GM21447 (cell line): ENCODE measurements around the gene ARIH1.

Experiments
- ATAC-seq: cut with Tn5 transposase; IDR thresholded peaks from one replicate; pipeline ENCODE4 v1.9.1; 2021; ENCODE audit not compliant: unreplicated experiment

The ARIH1 gene

DNA sequence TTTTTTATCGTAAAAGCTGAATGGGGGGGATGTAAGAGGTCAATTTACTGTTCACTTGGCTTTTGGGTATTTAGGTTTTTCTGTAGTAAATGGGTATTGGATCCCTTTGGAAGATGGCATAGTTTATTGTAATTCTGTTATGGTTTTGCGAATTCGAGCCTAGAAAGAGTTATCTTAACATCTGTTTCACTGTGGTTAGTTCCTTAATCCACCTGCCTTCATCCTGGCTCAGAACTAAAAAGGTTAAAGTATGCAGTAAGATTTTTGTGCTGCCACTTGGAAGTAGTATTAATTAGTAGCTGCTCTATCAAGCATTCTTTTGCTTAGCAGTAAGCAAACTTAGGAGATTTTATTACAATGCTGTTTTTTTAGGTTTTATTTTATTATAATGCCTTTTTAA is 62.4 kb downstream of the ARIH1 start:
- no peak for ATAC-seq

DNA sequence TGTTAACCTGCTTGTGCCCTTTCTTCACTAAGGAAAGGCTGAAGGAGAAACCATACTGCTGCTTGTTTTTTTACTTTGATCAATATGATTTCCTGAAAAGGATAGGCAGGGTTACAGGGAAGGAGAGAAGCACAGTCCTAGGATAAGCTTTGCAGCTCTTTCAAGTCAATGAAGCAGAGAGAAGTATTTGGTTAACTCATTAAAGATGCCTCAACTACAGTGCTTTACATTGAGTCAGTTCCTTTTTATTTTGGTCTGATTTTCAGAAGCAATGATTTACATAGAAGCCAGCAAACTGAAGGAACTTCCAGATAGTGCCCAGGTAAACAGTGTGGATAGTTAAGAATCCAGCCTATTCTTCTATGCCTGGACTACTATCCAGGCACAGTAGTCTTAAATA is 64.8 kb downstream of the ARIH1 start:
- ATAC-seq, result no peak

- ATAC-seq, result no peak
Observed at GRCh38 chr15:72540606-72541237, 66.6 kb downstream of the ARIH1 start.

GRCh38 chr15:72541674-72542073 is 67.5 kb downstream of the ARIH1 start:
- ATAC-seq, result no peak

DNA sequence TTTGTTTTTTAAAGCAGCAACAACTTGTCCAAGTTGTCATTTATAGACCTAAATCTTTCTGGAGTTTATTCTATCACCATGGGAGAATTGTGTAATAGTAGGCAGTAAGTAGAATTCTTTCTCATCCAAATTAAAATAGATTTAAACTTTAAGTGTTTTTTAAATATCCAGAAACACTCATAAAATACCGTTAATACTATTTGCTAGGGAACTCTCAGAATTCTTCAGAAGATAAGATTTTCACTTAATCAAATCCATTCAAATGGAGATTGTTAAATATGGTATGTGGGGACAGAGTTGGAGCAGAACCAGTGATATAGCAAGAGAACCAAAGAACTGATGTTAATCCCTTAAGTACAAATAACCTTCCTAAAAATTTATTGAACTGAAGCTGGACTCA is 71.0 kb downstream of the ARIH1 start:
- ATAC-seq, result no peak

GRCh38 chr15:72554471-72555425 is 80.6 kb downstream of the ARIH1 start:
- no peak for ATAC-seq

DNA sequence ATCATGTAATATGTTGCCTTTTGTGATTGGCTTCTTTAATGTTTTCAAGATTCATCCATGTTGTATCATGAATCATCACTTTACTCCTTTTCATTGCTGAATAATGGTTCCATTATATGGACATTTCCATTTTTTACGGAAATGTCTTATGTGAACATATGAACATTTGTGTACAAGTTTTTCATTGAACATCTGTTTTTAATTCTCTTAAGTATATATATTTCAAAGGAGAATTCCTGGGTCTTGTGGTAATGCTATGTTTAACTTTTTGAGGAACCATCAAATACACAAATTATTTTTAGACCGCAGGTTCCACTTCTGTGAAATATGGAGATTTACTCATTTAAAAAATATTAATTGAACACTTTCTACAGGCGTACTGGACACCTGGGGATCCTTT is 85.7 kb downstream of the ARIH1 start:
- no peak for ATAC-seq

- no peak for ATAC-seq
Observed at GRCh38 chr15:72560458-72560857, 86.3 kb downstream of the ARIH1 start.

DNA sequence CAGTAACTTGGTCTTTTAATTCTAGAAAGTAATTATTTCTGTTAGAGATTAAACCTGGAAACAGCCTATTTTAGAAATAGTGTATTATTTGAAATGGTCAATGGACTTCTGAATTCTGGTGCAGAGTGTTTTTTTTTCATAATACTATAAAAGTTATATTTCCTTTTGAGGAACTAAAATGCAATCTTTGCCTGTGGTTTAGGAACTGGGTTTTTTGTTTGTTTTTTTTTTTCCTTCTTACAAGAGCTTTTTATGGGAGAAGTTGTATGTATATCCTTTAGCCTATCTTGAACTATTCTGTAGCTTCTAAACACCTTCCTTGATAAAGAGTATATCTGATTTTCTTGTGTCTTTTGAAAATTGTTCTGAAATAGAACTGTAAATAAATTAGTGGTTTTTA is 88.3 kb downstream of the ARIH1 start:
- no peak for ATAC-seq

- ATAC-seq, result no peak
Observed at GRCh38 chr15:72562878-72563277, 88.7 kb downstream of the ARIH1 start.

DNA sequence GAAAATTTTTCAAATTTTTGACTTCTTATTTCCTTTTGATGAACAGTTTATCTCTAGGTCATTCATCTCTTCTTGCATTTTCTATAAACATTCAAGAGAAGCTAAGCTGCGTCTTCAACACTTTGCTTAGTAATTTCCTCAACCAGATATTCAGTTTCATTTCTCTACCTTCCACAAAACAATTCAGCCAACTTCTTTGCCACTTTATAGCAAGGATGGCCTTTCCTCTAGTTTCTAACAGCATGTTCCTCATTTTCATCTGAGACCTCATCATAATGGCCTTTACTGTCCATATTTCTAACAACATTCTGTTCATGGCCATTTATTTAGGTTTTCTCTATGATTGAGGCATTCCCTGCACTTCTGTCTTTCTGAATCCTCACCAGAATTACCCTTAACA is 90.0 kb downstream of the ARIH1 start:
- no peak for ATAC-seq

- ATAC-seq, result no peak
Observed at GRCh38 chr15:72566973-72567372, 92.8 kb downstream of the ARIH1 start.

GRCh38 chr15:72570059-72570458 is 95.9 kb downstream of the ARIH1 start:
- no peak for ATAC-seq

- ATAC-seq, result no peak
Observed at GRCh38 chr15:72579814-72580213, 105.7 kb downstream of the ARIH1 start.

DNA sequence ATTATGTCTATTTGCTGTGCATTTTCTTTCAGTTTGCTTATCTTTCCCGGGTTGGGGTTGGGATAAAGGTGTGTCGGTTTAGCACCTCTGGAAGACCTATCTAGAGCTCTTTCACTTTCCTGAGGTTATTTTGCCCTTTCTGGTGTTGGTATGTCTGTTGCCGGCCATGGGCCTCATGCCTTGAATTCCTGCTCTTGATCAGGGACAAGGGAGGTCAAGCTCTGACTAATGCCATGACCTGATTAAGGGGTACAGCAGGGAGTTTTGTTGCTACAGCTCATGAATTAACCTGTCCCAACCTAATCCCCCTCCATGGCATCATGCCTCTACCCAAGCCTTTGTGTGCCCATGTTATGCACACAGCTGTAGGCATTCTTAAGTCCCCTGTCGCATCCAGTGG is 109.9 kb downstream of the ARIH1 start:
- no peak for ATAC-seq

DNA sequence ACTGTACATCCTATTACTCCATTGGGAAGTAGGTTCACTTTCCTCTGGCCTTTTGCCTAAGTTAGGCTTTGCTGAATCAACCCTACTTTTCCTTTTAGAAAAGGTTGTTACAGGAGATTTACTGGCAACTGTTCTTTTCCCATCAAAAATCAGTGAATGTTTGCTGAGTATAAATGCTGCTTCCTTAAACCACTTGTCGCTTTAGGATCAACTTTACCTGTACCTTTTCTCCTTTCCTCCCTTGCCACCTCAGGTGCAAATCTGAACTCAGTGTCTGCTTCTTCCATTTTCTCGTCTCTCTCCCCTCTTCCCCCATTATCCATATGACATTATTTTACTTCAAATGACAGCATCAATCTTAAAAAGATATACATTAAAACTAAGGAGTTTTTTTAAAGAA is 110.9 kb downstream of the ARIH1 start:
- no peak for ATAC-seq

DNA sequence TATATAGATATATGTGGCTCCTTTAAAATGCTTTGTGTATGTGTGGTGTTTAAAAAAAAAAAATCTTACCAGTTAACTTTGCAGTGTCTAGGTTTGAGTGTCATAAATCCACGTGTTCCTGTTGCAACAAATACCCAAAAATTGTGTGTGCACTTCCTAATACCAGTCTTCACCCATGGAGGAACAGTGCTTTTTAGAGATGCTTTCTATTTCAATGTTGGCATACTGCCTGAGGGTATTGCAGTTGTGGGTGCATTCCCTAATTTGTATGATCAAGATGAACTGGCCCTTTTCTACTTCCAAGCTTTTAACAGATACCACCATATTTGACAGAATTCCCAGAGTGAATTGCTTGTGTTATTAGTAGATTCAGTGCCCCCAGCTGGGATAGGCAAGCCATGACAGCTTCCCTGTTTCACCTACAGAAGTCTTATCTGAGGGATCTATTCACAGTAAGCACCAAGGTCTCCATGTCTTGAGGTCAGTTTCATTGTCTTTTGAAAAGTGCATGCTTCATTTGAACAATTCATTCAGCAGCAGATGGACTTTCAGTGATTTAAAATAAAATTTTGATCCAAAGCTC is 111.4 kb downstream of the ARIH1 start:
- no peak for ATAC-seq

DNA sequence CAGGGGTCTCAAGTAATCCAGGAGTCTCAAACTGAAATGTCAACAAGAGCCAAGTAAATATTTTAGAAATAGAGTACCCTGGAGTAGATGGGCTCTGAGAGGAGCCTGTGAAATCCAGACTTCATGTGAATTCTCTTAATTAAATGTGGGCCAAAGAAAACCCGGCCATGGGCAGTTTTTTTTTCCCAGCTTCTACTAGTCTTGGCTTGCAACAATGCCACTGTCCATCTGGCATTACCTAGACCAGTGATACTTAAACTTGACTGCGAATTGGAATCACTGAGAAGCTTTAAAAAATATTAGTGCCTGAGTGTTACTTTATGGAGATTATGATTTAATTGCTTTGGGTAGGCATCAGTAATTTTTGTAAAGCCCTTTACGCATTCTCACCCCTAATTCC is 114.0 kb downstream of the ARIH1 start:
- no peak for ATAC-seq

DNA sequence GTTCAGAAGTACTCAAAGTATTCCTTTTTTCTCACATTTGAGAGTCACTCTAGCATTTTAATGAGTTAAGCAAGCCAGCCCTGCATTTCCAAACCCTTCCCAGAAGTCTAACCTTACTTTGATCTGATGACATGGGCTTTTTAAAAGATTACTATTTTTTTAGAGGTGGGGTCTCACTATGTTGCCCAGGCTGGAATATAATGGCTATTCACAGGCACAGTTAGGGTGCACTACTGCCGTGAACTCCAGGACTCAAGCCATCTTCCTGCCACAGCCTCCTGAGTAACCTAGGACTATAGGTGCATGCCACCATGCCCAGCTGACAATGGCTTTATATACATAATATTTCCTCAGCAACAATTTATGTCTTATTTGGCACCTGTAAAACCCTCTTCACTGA is 116.3 kb downstream of the ARIH1 start:
- no peak for ATAC-seq

- ATAC-seq, result no peak
Observed at GRCh38 chr15:72591361-72591760, 117.2 kb downstream of the ARIH1 start.

DNA sequence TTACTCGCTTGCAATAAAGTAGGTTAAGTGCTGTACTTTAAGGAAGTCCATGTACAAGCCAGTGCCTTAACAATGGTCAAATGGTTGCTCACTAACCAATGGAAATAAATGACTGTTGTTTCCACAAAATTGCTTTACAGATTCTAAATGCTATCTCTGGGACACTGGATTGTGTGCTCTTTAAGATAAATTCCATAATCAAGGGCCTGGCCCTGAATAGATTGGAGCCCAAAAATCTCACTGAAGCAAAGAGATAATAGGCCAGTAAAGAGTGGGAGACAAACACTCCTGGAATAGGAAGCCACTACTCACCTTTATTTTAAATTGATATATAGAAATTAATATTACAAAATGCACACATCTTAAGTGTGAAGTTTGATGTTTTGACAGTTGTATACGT is 118.0 kb downstream of the ARIH1 start:
- ATAC-seq, result no peak

DNA sequence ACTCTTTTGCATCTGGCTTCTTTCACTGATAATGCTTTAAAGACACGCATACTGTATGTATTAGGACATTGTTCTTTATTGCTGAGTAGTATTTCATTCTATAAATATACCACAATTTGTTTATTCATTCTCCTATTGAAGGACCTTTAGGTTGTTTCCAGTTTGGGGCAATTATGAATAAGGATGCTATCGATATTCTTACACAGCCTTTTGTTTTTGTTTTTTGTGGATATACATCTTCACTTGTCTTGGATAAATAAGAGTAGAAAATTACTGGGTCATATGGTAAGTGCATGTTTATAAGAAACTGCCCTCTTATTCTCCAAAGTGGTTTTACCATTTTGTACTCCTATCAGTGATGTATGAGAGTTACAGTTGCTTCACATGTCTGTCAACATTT is 118.5 kb downstream of the ARIH1 start:
- ATAC-seq, result no peak
